Activated CD8-positive, alpha-beta memory T cell treated with anti-CD3 and anti-CD28 coated beads, Interleukin-2, amount 50 U/mL, for 1 hour (primary cell): ENCODE data around the gene S1PR5.
"Not testable (repeated sequence)": the region's sequence is repeated elsewhere in the genome, so short reads cannot be mapped to it uniquely, and the experiment has no call there.

Experiments
- DNase-seq: peaks from one replicate; pipeline ENCODE4 v3.0.0-alpha.2; 2020; ENCODE audit errors: extremely low read depth

S1PR5 gene

DNA sequence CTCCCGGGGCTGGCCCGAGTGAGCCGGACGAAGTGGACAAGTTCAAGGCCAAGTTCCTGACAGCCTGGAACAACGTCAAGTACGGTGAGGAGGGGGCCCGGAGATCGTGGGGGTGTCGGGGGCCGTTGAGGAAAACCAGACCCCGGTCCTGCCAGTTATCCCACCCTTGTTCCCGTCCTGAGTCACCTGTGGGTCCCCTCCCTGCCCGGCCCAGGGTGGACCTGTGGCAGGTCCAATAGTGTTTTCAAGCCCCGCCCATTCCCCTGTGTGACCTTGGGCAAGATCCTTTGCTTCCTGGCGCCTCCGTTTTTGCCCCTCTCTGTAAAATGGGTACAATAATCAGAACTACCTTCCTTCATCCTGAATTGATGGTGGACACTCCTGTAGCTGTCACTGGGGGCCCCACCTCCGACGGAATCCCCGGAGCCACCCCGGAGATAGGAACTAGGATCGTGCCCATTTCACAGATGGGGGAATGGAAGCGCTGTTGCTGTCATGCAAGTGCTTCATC lies 27.1 kb upstream of the S1PR5 start:
- no peak for DNase-seq

DNA sequence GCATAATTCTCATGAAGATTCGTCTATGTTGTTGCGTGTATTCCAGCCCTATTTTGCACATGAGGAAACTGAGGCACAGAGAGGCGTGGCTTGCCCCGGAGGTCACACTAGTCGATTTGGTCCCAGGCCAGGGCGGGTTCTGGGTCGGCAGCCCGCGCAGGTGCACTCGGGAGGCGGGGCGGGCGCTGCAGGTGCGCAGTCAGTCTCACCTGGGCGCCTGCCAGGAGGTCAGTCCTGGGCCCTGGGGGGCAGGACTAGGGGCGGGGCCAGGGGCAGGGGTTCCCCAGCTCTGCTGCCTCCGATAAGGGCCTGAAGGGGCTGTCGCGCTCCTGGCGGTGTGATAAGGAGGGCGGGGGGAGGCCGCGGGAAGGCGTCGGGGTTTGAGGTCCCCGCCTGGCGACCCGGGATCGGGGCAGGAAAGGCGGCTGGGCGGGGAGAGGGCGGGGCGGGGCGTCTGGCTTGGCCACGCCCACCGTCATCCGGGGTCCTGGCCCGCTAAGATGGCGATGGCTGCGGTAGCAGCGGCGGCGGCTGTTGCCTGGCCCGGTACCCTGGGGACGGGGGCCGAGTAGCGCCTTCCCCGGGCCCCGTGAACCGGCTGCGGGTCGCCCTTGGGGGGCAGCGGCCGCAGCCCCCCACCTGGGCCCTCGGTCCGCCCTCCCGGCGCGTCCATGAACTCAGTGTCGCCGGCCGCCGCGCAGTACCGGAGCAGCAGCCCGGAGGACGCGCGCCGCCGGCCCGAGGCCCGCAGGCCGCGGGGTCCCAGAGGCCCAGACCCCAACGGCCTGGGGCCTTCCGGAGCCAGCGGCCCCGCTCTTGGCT lies 26.4 kb upstream of the S1PR5 start, which contains the start of gene ATG4D:
Gene ATG4D (plus strand): TSS at position 485 of the 822 bp plus-strand sequence. CDS start 187 bp downstream, at position 672.
- peak; percentile 58 for DNase-seq

DNA sequence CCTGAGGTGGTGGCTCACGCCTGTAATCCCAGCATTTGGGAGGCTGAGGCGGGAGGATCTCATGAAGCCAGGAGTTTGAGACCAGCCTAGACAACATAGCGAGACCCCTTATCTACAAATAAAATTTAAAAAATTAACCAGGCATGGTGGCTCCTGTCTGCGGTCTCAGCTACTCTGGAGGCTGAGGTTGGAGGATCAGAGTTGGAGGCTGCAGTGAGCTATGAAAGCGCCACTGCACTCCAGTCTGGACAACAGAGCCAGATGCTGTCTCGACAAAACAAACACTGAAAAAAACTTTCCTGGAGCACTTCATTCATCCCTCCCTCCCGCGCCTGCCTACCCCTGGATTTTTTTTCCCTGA lies 25.8 kb upstream of the S1PR5 start:
- no peak for DNase-seq

DNA sequence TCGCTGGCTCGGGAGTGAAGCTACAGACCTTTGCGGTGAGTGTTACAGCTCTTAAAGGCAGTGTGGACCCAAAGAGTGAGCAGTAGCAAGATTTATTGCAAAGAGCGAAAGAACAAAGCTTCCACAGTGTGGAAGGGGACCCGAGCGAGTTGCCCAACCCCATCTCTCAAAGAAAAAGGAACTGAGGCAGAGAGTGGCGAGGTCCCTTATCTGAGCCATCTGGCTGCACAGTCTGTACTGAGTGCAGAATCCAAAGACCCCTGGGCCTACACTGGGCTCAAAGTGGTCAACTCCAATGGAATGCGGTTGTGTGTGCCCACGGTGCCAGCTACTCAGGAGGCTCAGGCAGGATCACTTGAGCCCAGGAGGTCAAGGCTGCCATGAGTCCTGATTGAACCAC lies 21.8 kb upstream of the S1PR5 start:
- DNase-seq: not testable (repeated sequence)

DNA sequence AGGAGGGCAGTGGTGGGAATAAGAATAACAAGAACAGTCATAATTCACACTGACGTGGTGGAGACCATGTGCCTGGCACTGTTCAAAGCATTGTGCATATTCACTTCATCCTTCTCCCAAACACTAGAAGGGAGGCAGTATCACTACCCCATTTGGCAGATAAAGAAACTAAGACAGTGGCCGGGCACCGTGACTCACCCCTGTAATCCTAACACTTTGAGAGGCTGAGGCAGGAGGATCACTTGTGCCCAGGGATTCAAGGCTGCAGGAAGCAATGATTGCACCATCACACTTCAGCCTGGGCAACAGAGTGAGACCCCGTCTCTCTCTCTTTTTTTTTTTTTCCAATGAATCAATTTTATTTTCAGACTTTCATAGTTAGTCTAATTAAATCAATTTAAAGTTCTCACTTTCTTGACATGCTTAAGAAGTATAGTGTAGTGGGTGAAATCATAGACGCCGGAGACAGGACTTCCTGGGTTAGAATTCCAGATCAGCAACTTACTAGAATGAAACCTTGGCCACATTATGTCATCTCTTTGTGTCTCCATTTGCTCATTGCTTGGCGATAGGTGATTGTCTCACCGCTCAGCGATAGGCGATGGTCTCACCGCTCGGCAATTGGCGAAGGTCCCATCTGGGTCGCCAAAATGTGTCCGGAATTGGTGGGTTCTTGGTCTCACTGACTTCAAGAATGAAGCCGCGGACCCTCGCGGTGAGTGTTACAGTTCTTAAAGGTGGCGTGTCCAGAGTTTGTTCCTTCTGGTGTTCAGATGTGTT lies 21.1 kb upstream of the S1PR5 start:
- no peak for DNase-seq

DNA sequence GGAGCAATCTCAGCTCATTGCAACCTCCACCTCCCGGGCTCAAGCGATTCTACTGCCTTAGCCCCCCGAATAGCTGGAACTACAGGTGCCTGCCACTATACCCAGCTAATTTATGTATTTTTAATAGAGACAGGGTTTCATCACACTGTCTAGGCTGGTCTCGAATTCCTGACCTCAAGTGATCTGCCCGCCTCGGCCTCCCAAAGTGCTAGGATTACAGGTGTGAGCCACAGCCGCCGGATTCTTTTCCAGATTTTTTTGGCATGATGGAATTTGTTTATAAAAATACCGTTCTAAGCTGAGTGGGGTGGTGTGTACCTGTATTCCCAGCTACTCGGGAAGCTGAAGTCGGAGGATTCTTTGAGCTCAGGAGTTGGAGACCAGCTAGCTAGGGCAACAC lies 20.4 kb upstream of the S1PR5 start:
- DNase-seq: no peak

DNA sequence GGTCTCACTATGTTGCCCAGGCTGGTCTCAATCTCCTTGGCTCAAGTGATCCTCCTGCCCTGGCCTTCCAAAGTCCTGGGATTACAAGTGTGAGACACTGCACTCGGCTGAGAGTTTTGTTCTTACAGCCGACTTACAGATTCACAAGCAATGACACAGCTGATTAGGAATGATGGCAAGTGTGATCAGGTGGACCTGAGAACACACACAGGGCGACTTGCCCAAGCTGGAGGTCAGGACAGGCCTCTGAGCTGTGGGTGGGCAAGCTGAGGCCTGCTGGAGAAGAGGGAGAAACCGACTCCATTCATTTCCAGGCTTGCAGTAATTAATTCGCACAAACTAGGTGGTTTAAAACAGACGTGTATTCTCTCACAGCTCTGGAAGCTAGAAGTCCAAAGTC lies 18.4 kb upstream of the S1PR5 start:
- DNase-seq: no peak

DNA sequence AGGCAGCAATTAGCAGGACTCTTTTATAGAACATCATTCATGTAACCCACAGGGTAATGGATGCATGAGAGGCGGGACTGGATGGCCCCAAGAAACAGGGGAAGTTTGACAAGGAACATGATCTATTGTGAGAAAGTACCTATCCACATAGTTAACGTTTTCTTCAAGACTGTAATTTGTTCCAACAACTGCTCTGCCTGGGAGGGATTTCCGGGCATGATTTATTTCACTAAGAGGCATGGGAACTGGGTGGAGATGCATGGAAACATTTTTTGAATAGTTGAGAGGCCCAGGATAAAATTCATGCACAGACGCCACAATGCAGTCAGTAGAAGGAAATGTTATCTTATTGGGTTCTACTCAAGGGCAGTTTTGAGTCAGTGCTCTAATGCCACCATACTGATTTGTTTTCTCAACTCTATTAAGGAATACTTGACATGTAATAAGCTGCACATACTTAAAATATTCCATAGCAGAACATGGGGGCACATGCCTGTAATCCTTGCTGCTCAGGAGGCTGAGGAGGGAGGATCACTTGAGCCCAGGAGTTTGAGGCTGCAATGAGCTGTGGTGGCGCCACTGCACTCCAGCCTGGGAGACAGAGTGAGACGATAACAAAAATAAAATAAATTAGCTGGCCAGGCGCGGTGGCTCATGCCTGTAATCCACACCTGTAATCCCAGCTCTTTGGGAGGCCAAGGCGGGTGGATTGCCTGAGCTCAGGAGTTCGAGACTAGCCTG lies 16.6 kb upstream of the S1PR5 start:
- no peak for DNase-seq

DNA sequence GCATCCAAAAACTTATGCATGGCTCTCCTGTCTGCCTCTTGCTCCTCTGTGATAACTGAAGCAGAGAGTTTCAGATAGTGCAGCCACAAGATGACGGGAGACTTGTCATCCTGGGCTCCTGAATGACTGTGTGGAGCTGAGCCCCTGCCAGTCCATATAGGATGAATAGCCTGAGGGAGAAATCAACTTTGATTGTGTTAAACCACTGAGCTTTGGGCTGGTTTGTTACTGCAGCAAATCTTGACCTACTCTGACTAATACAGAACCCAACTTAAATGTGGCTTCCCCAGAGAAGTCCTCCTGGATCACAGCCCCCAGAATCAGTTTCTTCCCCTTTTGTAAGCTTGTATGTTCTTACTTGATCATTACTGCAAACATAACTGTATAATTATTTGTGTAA lies 15.2 kb upstream of the S1PR5 start:
- DNase-seq: no peak

DNA sequence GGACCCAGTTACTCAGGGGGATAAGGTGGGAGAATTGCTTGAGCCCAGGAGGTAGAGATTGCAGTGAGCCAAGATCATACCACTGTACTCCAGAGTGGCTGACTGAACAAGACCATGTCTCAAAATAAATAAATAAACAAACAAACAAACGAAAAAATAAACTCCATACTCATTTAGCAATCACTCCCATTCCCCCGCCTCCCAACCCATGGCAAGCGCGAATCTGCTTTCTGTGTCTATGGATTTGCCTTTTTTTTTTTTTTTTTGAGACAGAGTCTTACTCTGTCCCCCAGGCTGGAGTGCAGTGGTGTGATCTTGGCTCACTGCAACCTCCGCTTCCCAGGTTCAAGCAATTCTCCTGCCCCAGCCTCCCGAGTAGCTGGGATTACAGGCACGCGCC lies 9.6 kb upstream of the S1PR5 start:
- DNase-seq: not testable (repeated sequence)

DNA sequence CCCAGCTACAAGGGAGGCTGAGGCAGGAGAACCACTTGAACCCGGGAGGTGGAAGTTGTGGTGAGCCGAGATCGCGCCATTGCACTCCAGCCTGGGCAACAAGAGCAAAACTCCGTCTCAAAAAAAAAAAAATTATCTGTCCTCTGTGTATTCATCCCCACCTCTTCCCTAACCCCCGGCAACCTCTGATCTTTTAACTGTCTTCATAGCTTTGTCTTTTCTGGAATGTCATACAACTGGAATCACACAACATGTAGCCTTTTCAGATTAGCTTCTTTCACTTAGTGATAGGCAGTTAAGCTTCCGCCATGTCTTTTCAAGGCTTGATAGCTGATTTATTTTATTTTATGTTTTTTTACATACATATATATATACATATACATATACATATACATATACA lies 8.4 kb upstream of the S1PR5 start:
- DNase-seq: no peak

DNA sequence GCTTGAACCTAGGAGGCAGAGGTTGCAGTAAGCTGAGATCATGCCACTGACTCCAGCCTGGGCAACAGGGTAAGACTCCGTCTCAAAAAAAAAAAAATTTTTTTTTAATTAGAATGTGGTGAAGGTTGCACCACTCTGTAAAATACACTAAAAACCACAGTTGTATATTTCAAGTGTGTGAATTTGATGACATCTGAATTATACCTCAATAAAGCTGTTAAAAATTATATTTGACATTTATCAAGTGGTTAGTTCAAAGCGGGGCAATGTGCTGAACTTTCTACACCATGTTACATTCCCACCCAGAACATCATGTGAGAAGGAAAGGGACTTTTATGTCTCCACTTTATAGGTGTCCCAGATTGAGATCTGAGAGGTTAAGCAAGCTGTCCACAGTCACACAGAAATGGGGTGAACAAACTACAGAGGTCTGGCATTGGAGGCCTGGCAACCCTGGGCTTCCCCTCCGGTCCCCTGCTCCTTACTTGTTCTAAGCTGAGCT lies 5.9 kb upstream of the S1PR5 start:
- DNase-seq: no peak

DNA sequence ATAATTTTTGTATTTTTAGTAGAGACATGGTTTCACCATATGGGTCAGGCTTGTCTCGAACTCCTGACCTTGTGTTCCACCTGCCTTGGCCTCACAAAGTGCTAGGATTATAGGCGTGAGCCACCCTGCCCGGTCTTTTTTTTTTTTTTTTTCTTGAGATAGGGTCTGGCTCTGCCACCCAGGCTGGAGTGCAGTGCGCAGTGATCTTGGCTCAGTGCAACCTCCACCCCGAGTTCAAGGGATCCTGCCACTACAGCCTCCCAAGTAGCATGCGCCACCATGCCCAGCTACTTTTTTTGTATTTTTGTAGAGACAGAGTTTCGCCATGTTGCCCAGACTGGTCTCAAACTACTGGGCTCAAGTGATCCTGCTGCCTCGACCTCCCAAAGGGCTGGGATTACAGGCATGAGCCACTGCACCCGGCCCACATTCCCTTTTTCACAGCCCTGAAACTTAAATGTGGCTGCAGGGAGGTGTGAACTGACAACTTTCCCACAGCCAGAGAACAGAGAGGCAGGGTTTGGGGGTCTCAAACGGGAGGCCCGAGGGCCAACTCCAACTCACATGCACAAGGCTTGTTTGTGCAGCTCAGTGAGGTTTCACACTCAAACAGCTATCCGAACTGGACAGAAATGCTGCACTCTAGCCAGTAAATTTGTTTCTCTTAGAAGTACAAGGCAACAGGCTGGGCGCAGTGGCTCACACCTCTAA lies 4.4 kb upstream of the S1PR5 start:
- no peak for DNase-seq

DNA sequence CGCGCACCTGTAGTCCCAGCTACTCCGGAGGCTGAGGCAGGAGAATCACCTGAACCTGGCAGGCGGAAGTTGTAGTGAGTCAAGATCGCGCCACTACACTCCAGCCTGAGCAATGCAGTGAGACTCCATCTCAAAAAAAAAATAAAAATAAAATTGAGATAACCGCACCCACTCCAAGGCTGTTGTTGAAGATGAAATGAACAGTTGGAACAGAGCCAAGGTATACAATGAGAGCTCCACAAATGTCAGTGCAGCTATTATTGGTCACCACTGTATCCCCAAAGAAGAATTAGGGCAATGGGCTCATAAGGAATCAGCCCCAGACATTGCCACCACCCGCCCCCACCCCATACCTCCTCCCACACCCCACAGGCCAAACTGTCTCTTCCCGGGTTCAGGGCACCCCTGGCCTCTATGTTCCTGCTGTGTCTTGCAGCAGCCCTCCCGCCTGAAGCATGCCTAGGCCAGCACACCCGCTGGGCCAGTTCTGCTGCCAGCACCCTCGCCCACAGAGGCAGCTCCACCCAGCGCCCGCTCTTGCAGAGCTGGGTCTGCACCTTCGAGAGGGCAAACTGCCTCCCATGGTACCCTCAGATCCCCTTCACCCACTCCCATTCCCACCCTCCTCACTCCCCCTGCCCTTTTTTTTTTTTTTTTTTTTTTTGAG lies 3.5 kb upstream of the S1PR5 start:
- no peak for DNase-seq

DNA sequence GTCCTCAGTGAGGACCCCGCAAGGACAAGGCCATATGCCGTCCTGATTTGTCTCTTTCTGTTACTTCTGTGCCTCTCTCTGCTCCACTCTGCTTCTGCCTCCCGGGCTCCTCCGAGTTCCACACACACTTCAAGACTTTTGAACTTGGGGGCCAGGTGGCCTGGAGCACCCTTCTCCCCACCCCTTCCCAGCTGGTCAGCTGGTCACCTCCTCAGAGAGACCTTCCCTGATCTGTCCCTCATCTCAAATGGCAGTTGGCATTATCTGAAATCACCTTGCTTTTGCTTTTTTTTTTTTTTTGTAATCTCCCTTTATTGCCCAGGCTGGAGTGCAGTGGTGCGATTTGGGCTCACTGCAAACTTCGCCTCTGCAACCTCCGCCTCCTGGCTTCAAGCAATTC lies 2.2 kb upstream of the S1PR5 start:
- DNase-seq: no peak

DNA sequence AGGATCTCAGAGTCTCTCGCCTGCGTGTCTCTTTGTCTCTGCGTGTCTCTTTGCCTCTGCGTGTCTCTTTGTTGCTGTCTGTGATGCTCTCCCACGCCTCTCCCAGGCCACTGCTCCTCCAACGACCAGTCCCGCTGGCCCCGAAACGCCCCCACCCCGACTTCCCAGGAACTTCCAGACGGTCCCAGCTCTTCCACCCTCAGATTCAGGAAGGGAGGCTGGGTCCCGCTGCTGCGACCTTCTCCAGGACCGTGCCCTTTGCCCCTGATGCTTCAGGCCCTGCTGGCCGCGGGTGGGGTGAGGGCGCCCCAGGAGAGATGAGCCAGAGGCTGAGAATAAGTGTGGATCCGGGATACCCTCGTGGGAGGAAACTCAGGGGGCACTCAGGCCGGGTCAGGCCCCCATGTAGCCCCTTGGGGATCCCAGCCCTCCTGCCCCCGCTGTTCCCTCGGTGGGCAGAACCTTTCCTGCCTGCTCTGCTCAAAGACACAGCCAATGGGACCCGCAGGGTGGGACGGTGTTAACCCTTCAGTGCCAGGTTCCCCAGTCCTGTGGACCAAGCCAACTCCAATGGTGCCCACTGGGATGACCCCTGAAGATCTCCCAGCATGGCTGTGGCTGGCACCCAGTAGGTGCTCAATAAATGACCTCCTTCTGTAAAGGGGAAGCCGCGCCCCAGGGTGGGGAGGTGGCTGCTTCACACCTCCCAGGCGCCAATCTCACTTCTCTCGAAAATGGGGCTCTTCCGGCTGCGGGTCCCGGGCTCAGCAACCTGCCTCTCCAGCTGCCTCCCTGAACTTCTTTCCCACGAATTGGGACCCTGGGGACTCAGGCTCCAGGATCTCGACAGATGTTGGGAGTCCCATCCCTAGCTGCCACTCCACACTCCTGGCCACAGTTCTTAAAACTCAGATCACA lies 1.5 kb upstream of the S1PR5 start:
- no peak for DNase-seq

DNA sequence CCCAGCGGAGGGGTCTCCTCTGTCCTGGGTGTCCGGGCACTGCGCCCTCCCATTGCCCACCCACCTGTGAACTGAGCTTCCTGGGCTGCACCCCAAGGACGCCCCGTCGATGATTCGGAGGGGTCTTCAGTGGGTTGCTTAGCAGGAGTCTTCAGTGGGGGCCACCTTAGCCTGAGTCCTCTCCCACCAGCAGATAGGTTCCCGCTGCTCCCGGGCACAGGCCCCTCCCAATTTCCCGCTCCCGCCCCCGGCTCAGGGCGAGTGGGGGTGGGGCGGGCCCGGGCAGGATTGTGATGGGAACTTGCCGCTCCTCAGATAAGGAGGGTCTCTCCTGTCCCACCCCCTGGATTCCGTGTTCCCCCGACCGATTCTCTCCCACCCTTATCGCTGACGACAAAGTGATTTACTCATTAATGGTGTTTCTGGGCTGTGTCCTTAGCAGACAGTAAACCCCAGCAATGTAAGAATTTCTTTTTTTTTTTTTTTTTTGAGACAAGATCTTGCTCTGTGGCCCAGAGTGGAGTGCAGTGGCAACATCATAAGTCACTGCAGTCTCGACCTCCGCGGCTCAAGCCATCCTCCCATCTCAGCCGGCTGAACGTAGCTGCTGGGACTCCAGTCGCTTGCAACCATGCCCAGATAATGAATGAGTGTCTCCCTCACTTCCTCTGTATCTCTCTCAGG lies 655 bp upstream of the S1PR5 start:
- DNase-seq: no peak

DNA sequence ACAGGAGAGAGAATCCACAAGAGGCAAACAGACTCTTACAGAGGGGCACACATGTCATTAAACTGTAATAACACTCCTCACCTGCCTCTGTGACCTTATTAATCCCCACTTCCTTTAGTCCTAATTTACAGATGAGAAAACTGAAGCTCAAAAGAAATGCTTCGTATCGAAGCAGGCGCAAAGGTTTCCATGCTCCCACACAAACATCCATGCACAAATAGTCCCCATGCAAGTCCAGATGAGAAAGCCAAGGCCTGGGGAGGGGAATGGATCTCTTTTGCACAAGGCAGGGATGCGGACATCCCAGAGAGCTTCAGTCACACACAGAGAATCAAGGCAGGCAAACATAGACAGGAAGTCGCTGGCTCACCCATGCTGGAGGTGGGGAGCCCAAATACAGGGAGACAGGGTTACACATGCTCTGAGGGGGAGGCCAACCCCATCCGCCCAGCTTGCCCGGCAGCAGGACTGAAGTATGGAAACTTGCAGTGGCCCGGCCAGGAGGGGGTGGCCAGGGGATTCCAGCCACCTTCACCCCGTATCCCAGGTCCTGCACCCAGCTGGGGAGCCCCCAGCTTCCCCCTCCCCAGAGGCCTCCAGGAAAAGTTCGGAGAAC lies 468 bp downstream of the S1PR5 start:
- no peak for DNase-seq

DNA sequence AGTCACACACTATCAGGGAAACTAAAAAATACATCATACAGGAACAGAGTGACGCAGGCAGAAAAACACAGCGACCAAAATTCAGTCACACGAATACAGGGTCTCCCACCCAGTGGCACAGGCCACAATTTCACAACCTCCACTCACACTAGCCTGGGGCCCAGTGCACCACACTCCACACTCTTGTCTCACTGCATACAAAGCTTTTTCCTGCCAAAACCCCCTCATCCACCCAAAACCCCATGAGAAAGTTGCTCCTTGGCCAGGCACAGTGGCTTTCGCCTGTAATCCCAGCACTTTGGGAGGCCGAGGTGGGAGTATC lies 1.2 kb downstream of the S1PR5 start:
- DNase-seq: peak; percentile 36
